ENCODE measurements around the gene FKTN. TPM values are rescaled to one million over a fixed set of nuclear protein-coding genes. Genes with fewer than 3 reads are reported as not detected.

The FKTN gene
- total RNA-seq, 1 donor from 2014 or later, result 16.4 TPM

- no peak for DNase-seq (ENCODE audit: low spot score)
- Mint-ChIP-seq H3K27me3 (ENCODE audit: unreplicated experiment) (no peaks in the 10 kb centered on the region), H3K4me1 (ENCODE audit: unreplicated experiment) (peaks cover 5% of the 10 kb centered on the region), H3K4me3 (ENCODE audit: unreplicated experiment) (no peak overlapping the region), H3K9me3 (ENCODE audit: unreplicated experiment) (no peaks in the 10 kb centered on the region), H3K36me3 (ENCODE audit: low read depth, unreplicated experiment) (peaks cover 8% of the 10 kb centered on the region), H3K27ac (ENCODE audit: unreplicated experiment) (no peak overlapping the region)
- TF ChIP-seq, protein P1, sequence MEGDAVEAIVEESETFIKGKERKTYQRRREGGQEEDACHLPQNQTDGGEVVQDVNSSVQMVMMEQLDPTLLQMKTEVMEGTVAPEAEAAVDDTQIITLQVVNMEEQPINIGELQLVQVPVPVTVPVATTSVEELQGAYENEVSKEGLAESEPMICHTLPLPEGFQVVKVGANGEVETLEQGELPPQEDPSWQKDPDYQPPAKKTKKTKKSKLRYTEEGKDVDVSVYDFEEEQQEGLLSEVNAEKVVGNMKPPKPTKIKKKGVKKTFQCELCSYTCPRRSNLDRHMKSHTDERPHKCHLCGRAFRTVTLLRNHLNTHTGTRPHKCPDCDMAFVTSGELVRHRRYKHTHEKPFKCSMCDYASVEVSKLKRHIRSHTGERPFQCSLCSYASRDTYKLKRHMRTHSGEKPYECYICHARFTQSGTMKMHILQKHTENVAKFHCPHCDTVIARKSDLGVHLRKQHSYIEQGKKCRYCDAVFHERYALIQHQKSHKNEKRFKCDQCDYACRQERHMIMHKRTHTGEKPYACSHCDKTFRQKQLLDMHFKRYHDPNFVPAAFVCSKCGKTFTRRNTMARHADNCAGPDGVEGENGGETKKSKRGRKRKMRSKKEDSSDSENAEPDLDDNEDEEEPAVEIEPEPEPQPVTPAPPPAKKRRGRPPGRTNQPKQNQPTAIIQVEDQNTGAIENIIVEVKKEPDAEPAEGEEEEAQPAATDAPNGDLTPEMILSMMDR (IDR thresholded peaks at IDR 0.05; ENCODE audit: unreplicated experiment), result peak; percentile 81
Measured at GRCh38 chr9:105637787-105638395, 80.0 kb downstream of the FKTN start.

DNA sequence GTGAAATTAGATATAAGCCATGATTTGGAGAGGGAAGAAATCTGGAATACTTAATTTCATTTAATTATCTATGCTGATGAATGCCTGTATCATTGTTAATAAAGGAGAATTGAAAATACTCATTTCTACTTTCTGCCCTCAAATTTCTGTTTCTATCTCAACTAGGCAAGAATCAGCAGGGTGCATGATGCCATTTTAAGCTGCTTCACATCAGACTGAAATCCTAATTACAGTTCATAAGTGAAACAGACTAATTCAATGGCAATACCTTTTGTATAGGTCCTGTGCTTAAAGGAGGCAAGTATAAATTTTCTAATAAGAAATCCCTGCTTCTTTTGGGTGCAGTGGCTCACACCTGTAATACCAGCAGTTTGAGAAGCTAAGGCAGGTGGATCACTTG, 82.0 kb downstream of the FKTN start:
- no peak for DNase-seq (ENCODE audit: low spot score)
- Mint-ChIP-seq H3K36me3 (ENCODE audit: low read depth, unreplicated experiment) (peaks cover 8% of the 10 kb centered on the region), H3K27me3 (ENCODE audit: unreplicated experiment) (no peaks in the 10 kb centered on the region), H3K9me3 (ENCODE audit: unreplicated experiment) (no peaks in the 10 kb centered on the region), H3K4me1 (ENCODE audit: unreplicated experiment) (peaks cover 5% of the 10 kb centered on the region), H3K27ac (ENCODE audit: unreplicated experiment) (no peak overlapping the region), H3K4me3 (ENCODE audit: unreplicated experiment) (no peak overlapping the region)
- TF ChIP-seq, protein P1 (IDR thresholded peaks at IDR 0.05; ENCODE audit: unreplicated experiment), result no peak

- Mint-ChIP-seq H3K4me3 (ENCODE audit: unreplicated experiment) (no peak overlapping the region), H3K4me1 (ENCODE audit: unreplicated experiment) (peaks cover 14% of the 10 kb centered on the region), H3K9me3 (ENCODE audit: unreplicated experiment) (no peaks in the 10 kb centered on the region), H3K27me3 (ENCODE audit: unreplicated experiment) (peaks cover 2% of the 10 kb centered on the region), H3K27ac (ENCODE audit: unreplicated experiment) (no peak overlapping the region), H3K36me3 (ENCODE audit: low read depth, unreplicated experiment) (peaks cover 8% of the 10 kb centered on the region)
- no peak for DNase-seq (ENCODE audit: low spot score)
- TF ChIP-seq, protein P1 (IDR thresholded peaks at IDR 0.05; ENCODE audit: unreplicated experiment), result no peak
Measured at GRCh38 chr9:105643795-105644194, 85.9 kb downstream of the FKTN start.

DNA sequence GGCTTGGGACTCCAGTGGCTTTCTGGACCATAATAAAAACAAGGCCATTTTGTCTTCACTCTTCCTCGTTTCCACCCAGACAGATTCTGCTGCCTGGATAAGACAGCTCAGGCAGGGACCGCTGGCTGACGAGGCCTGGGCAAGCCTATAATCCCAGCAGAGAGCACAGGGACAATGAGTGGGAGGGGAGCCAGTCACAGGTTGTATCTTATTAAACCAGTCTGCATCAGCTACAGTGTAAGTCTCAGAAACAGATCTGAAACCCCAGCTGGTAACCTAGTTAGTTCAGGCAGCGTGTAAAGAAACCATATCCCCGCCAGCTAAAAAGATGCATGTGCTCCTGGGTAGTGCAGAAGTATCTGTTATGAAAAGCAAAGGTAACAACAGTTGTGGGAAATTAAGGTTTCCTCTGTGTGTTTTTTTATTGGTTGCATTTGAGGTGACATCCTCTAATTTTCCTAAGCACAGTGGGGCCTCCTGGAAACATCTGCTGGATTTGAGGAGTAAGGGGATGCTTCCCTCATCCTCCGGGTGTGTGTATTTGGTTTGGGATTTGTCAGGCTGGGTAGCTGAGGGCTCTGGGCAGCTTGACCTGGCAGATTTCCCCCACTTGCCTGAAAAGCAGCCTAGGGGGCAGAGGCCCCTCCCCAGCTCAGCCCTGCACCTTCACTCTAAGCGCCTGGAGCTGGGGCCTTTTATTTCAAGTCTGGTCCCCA, 89.1 kb downstream of the FKTN start:
- H3K36me3 Mint-ChIP-seq (ENCODE audit: low read depth, unreplicated experiment), result peaks cover 3% of the 10 kb centered on the region
- no peak overlapping the region for H3K27ac Mint-ChIP-seq (ENCODE audit: unreplicated experiment)
- peaks cover 2% of the 10 kb centered on the region for H3K27me3 Mint-ChIP-seq (ENCODE audit: unreplicated experiment)
- no peaks in the 10 kb centered on the region for H3K9me3 Mint-ChIP-seq (ENCODE audit: unreplicated experiment)
- no peak overlapping the region for H3K4me3 Mint-ChIP-seq (ENCODE audit: unreplicated experiment)
- no peak for DNase-seq (ENCODE audit: low spot score)
- TF ChIP-seq, protein P1 (IDR thresholded peaks at IDR 0.05; ENCODE audit: unreplicated experiment), result no peak
- H3K4me1 Mint-ChIP-seq (ENCODE audit: unreplicated experiment), result peaks cover 19% of the 10 kb centered on the region

Measured in endothelial cell (in vitro differentiated cells).